Activated CD4-positive, alpha-beta T cell treated with anti-CD3 and anti-CD28 coated beads, Interleukin-2, amount 10 ng/mL, durations not matched to agents 7 days and 5 days (primary cell): ENCODE data around the gene NAV1. TPM values are rescaled to one million over a fixed set of nuclear protein-coding genes. Genes with fewer than 3 reads are reported as not detected.

Source experiments
- CTCF ChIA-PET: fragments of 350-600 bp; sonication (Branson Sonifier 250); formaldehyde crosslinking; loops from one replicate; lab custom pipeline; 2021; ENCODE audit warnings: antibody characterized with exemption; lab: Charles Lee
- POLR2A ChIA-PET: fragments of 350-600 bp; sonication (Branson Sonifier 250); formaldehyde crosslinking; loops from one replicate; lab custom pipeline; 2021; ENCODE audit warnings: antibody characterized with exemption; lab: Charles Lee
- DNase-seq: peaks from one replicate; pipeline ENCODE4 v3.0.0-alpha.2; 2020
- H3K27ac Mint-ChIP-seq: one replicate; pipeline ENCODE4 v1.8.0; 2021; ENCODE audit warnings: mild to moderate bottlenecking, moderate library complexity, mixed read lengths
- H3K27me3 Mint-ChIP-seq: one replicate; pipeline ENCODE4 v1.8.0; 2021; ENCODE audit warnings: mixed read lengths
- H3K36me3 Mint-ChIP-seq: one replicate; pipeline ENCODE4 v1.8.0; 2021; ENCODE audit warnings: low read depth, mixed read lengths
- H3K4me1 Mint-ChIP-seq: one replicate; pipeline ENCODE4 v1.8.0; 2021; ENCODE audit warnings: mixed read lengths
- H3K4me3 Mint-ChIP-seq: one replicate; pipeline ENCODE4 v1.8.0; 2021; ENCODE audit warnings: mild to moderate bottlenecking, moderate library complexity, mixed read lengths
- H3K9me3 Mint-ChIP-seq: one replicate; pipeline ENCODE4 v1.8.0; 2021; ENCODE audit warnings: mixed read lengths
- total RNA-seq, 2 experiments: library from RNA; stranded (reverse); gene quantifications; one replicate each; pipeline ENCODE4 v1.2.3, GENCODE V29; 2021

NAV1 gene
- total RNA-seq, 2 experiments from 2014 or later: 2.0 to 2.7 TPM

- DNase-seq: no peak
- no peaks in the 10 kb centered on the region for H3K36me3 Mint-ChIP-seq
- H3K9me3 Mint-ChIP-seq: peaks cover 1% of the 10 kb centered on the region
- peaks cover 12% of the 10 kb centered on the region for H3K27me3 Mint-ChIP-seq
- POLR2A ChIA-PET: no interaction called here
- H3K4me3 Mint-ChIP-seq: no peak overlapping the region
- H3K27ac Mint-ChIP-seq: no peak overlapping the region
- CTCF ChIA-PET: interaction anchor here (1.0 to 1.6 kb wide), 3 partner anchors 9 to 65 kb away, joined by 3 read pairs; no protein-coding TSS in a partner anchor
- peaks cover under 1% of the 10 kb centered on the region for H3K4me1 Mint-ChIP-seq
These were observed 43.9 kb downstream of the NAV1 start for GRCh38 chr1:201582705-201583442.

GRCh38 chr1:201583663-201584062 is 44.7 kb downstream of the NAV1 start:
- H3K4me3 Mint-ChIP-seq: no peak overlapping the region
- ChIA-PET POLR2A (no interaction called here), CTCF (interaction anchor here (1.0 to 1.6 kb wide), 2 partner anchors 8 to 10 kb away, joined by 3 read pairs; no protein-coding TSS in a partner anchor)
- no peaks in the 10 kb centered on the region for H3K9me3 Mint-ChIP-seq
- DNase-seq: no peak
- H3K27ac Mint-ChIP-seq: no peak overlapping the region
- H3K4me1 Mint-ChIP-seq: no peaks in the 10 kb centered on the region
- H3K27me3 Mint-ChIP-seq: peaks cover 10% of the 10 kb centered on the region
- no peaks in the 10 kb centered on the region for H3K36me3 Mint-ChIP-seq

DNA sequence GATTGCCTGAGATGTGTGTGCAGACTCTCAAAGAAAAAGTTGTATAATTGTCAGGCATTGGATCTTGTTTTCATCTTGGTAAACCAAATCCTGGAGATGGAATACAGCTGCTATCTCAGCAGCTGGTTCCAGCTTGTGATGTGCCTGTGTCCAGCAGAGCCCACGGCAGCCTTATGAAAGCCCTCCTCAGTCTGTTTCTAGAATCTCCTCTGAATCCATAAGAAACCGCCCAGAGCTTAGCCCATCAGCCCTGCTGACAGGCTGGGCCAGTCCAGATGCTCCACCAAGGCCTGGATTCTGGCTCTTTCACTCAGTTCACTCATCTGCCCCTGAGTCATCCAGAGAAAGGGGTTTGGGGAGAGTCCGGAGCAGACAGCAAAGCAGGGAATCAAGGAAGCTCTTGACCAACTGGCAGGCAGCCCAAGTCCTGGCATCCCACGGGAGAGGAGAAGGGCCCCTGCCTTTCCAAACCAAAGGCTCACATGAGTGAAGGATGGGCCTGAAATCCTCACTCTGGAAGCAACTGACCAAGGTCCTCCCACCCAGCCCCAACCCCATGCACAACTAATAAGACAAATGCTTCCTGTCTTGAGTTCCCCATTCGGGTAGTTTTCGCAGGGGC is 45.7 kb downstream of the NAV1 start:
- no peak for DNase-seq
- Mint-ChIP-seq H3K4me3 (no peak overlapping the region), H3K27ac (no peak overlapping the region), H3K9me3 (no peaks in the 10 kb centered on the region), H3K36me3 (no peaks in the 10 kb centered on the region), H3K4me1 (no peaks in the 10 kb centered on the region), H3K27me3 (peaks cover 10% of the 10 kb centered on the region)
- ChIA-PET CTCF (no interaction called here), POLR2A (no interaction called here)

GRCh38 chr1:201585093-201585483 is 46.2 kb downstream of the NAV1 start:
- Mint-ChIP-seq H3K9me3 (no peaks in the 10 kb centered on the region), H3K4me3 (no peak overlapping the region), H3K27me3 (peaks cover 10% of the 10 kb centered on the region), H3K4me1 (no peaks in the 10 kb centered on the region), H3K27ac (no peak overlapping the region), H3K36me3 (no peaks in the 10 kb centered on the region)
- ChIA-PET POLR2A (no interaction called here), CTCF (no interaction called here)
- no peak for DNase-seq

GRCh38 chr1:201585901-201586300 is 47.0 kb downstream of the NAV1 start:
- H3K36me3 Mint-ChIP-seq: no peaks in the 10 kb centered on the region
- no peaks in the 10 kb centered on the region for H3K4me1 Mint-ChIP-seq
- H3K4me3 Mint-ChIP-seq: no peak overlapping the region
- H3K27ac Mint-ChIP-seq: no peak overlapping the region
- H3K9me3 Mint-ChIP-seq: no peaks in the 10 kb centered on the region
- CTCF ChIA-PET: no interaction called here
- H3K27me3 Mint-ChIP-seq: peaks cover 10% of the 10 kb centered on the region
- POLR2A ChIA-PET: no interaction called here
- DNase-seq: no peak

DNA sequence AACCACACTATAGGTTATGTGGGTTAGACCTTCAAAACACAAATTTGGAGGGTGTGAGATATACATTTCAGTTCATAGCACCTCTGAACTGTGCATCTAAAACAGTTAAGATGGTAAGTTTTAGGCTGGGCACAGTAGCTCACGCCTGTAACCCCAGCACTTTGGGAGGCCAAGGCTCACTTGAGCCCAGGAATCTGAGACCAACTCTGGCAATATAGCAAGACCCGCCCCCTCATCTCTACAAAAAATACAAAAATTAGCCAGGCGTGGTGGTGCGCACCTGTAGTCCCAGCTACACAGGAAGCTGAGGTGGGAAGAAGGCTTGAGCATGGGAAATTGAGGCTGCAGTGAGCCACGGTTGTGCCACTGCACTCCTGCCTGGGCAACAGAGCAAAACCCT is 47.9 kb downstream of the NAV1 start:
- peaks cover 10% of the 10 kb centered on the region for H3K27me3 Mint-ChIP-seq
- H3K36me3 Mint-ChIP-seq: no peaks in the 10 kb centered on the region
- H3K4me3 Mint-ChIP-seq: no peak overlapping the region
- H3K27ac Mint-ChIP-seq: no peak overlapping the region
- ChIA-PET CTCF (no interaction called here), POLR2A (no interaction called here)
- DNase-seq: no peak
- no peaks in the 10 kb centered on the region for H3K4me1 Mint-ChIP-seq
- H3K9me3 Mint-ChIP-seq: no peaks in the 10 kb centered on the region

DNA sequence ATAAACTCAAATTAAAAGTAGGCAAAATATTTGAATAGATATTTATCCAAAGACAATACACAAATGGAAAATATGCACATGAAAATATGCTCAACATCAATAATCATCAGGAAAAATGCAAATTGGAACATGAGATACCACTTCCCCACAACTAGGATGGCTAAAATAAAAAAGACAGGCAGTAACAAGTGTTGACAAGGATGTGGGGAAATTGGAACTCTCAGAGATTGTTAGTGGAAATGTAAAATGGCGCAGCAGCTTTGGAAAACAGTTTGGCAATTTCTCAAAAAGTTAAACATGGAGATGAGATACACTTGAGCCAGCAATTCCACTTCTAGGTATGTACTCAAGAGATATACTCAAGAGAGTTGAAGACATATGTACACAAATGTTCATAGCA is 48.8 kb downstream of the NAV1 start:
- no peaks in the 10 kb centered on the region for H3K9me3 Mint-ChIP-seq
- no peak overlapping the region for H3K4me3 Mint-ChIP-seq
- H3K36me3 Mint-ChIP-seq: no peaks in the 10 kb centered on the region
- H3K4me1 Mint-ChIP-seq: no peaks in the 10 kb centered on the region
- POLR2A ChIA-PET: no interaction called here
- peaks cover 10% of the 10 kb centered on the region for H3K27me3 Mint-ChIP-seq
- H3K27ac Mint-ChIP-seq: no peak overlapping the region
- DNase-seq: no peak
- CTCF ChIA-PET: no interaction called here

Other genes with a start within 250 kb of the NAV1 start
- not detected for gene TNNT2, start 161.4 kb upstream of the NAV1 start, total RNA-seq
- gene LAD1, start 139.8 kb upstream of the NAV1 start, total RNA-seq: not detected
- gene TNNI1, start 117.4 kb upstream of the NAV1 start, total RNA-seq: not detected
- gene PHLDA3, start 69.9 kb upstream of the NAV1 start, total RNA-seq: 10 to 100 TPM; 12.1 to 18.8 TPM
- gene CSRP1, start 32.0 kb upstream of the NAV1 start, total RNA-seq: 10 to 100 TPM; 82.4 to 83.4 TPM